ENCODE measurements around the gene BIRC6.

DNA sequence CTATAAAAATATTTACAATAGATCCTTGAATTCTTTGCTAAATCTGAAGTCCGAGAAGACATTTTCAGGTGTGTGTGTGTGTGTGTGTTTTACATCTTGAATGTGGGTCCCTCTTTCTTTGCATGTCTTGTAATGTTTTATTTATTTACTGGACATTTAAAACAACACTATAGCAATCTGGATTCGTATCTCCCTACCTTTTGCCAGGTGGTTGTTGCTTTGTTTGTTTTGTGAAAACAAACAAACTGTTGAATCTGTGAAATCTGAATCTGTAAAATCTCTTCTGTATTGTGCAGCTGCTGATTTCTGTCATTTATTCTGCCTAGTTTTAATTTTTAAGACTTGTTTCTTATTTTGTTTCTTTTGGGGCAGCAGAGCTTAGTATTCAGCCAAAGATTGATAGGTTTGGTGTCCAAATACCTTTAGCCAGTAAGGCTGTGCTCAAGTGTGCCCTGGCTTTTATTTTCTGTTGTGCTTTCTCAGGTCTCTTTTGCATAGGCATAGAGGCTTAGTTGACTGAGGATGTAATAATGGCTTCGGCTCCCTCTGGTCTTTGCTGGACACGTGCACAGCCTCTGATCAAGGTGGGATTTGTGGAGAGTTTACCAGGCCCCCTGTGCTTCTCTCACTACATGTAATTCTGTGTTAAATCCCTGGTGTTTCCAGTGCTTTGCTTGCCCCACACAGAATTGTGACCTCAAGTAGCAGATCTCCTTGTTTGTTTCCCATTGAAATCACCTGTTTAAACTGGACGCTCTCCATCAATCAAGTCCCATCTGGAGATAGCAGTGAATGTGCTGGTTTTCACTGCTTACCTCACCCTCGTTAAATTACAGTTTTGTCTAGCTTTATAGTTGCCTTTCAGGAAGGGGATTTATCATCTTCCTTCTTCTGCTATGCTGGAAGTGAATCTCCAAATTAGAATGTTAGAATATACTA, 71.1 kb downstream of the BIRC6 start:
- TF ChIP-seq, protein P1, sequence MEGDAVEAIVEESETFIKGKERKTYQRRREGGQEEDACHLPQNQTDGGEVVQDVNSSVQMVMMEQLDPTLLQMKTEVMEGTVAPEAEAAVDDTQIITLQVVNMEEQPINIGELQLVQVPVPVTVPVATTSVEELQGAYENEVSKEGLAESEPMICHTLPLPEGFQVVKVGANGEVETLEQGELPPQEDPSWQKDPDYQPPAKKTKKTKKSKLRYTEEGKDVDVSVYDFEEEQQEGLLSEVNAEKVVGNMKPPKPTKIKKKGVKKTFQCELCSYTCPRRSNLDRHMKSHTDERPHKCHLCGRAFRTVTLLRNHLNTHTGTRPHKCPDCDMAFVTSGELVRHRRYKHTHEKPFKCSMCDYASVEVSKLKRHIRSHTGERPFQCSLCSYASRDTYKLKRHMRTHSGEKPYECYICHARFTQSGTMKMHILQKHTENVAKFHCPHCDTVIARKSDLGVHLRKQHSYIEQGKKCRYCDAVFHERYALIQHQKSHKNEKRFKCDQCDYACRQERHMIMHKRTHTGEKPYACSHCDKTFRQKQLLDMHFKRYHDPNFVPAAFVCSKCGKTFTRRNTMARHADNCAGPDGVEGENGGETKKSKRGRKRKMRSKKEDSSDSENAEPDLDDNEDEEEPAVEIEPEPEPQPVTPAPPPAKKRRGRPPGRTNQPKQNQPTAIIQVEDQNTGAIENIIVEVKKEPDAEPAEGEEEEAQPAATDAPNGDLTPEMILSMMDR (IDR thresholded peaks at IDR 0.05), result no peak
- no peak for TF ChIP-seq POLR2A (IDR thresholded peaks at IDR 0.05)

All from adrenal gland (tissue), 5 donors.